Measurements from ENCODE around the gene PDPR.
"Not testable (repeated sequence)": the region's sequence is repeated elsewhere in the genome, so short reads cannot be mapped to it uniquely, and the experiment has no call there.

The PDPR gene

DNA sequence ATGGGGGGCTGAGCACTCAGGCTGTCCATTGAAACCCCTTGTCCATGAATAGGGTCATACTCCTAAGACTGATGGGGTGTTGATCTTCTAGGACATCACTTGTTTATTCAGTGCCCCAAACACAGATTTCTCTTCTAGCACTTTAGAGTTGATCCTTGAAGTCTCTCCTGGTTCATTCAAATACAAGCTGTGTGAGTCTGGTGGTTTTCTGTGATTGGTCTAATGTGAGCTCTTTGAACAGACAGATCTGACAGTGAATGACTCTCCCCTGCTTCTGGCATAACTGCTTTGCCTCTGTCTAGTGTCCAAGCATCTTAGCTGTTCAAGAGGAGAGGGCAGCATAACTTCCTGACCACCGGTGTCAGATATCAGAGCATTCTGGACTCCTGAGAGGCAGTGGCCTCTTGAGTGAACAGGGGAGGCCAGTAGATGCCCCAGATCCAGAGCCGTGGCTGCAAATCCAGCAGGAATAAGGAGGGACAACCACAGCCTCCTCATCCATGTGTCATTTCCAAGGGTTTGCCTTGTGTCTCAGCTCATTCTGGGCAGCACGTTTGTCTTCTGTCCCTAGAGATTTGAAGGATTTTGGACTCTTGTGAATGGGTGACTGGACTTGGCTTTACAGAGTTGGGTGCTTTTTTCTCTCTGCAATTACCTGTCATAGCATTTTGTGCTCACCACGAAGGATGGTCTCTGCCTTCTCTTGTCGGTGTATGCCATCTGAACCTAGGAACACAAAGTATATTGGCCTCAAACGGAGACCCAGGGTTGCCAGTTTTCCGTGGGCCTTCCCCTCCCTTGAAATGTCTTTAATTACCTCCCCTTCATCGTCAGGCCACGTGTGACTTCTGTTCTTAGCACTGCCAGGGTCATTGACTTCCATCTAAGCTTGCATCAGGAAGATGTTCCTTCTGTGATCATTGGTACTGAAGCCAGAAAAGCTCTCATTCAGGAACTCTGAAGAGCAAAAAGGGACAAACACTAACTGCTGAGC lies 45.5 kb downstream of the PDPR start:
- DNase-seq (ENCODE audit: extremely low spot score, insufficient read length, low read depth) = no peak

GRCh38 chr16:70160388-70160787 lies 46.3 kb downstream of the PDPR start:
- DNase-seq (ENCODE audit: extremely low spot score, insufficient read length, low read depth) (no peak), FAIRE-seq (no peak)

More for the DNA sequence above, 45.5 kb downstream of the PDPR start:
- FAIRE-seq = no peak

GRCh38 chr16:70160821-70161220 lies 46.7 kb downstream of the PDPR start:
- no peak for FAIRE-seq
- no peak for DNase-seq (ENCODE audit: extremely low spot score, insufficient read length, low read depth)

DNA sequence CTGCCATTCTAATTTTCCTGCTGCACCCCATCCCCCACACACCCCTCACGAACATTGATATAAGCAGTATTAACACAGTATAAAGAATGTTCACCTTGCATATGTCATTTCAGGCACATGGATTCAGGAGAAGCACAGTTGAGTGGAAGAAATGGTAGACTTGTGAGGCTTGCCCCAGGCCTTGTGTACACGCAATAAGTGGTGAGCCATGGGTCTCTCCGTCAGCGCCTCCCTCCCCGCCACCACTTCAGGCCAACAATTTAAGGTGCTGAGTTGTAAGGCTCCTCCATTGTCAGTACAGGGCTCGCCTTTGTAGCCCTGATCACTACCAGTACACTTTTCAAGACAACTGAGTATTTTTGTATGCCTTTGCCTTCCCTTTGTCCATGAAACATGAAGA lies 47.2 kb downstream of the PDPR start:
- FAIRE-seq = no peak
- no peak for DNase-seq (ENCODE audit: extremely low spot score, insufficient read length, low read depth)

- FAIRE-seq (no peak), DNase-seq (ENCODE audit: extremely low spot score, insufficient read length, low read depth) (no peak)
Observed at GRCh38 chr16:70162041-70162451, 47.9 kb downstream of the PDPR start.

DNA sequence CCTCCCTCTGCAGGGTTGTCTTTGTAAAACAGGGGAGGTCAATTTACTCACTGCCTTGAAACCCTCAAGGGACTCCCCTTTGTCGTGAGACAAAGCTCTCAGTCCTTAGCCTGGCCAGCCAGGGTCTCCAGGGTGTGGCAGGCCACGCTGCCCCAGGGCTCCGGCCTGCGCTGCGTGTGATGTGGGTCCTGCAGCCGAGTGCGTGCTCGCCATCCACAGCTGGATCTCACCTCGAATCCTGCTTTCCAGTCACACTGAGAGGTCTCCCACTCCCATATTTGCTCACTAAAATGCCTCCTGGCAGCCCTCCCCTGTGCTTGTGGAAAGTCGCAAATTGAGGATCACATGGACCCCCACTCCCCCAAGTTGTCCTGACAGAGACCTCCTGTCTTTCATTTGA lies 49.5 kb downstream of the PDPR start:
- no peak for DNase-seq (ENCODE audit: extremely low spot score, insufficient read length, low read depth)
- FAIRE-seq = no peak

- not testable (repeated sequence) for FAIRE-seq; DNase-seq (ENCODE audit: extremely low spot score, insufficient read length, low read depth)
Observed at GRCh38 chr16:70166688-70167087, 52.6 kb downstream of the PDPR start.

GRCh38 chr16:70173212-70173837 lies 59.2 kb downstream of the PDPR start, which contains the start of gene CLEC18C:
Gene CLEC18C (plus strand): TSS chr16:70173787. CDS start chr16:70174279, 492 bp downstream.
- DNase-seq (ENCODE audit: extremely low spot score, insufficient read length, low read depth); FAIRE-seq: not testable (repeated sequence)

- not testable (repeated sequence) for FAIRE-seq; DNase-seq (ENCODE audit: extremely low spot score, insufficient read length, low read depth)
Observed at GRCh38 chr16:70173916-70174315, 59.8 kb downstream of the PDPR start.

DNA sequence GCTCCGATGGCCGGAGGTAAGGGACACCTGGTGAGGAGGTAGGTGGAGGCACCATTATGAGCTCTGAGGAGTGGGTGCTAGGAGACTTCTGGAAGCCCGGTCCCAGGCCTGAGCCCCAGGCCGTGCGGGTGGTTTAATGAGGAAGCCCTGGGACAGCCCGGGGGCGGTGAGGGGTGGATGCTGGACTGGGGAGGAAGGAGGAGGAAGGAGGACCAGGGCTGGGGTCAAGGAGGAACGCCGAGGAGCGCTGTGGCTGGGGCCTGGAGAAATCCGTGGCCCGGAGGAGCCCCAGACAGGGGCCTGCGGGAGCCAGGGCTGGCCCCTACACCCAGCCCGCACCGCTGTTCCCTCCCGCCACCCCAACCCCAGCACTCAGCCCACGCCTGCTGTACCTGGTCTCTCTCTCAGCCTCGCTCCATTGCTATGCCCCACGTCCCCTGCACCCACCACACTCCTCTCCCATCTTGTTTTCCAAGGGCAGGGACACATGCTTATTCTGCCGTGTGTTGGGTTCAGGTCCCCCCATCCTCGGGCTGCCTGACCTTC lies 60.3 kb downstream of the PDPR start:
- not testable (repeated sequence) for FAIRE-seq; DNase-seq (ENCODE audit: extremely low spot score, insufficient read length, low read depth)

DNA sequence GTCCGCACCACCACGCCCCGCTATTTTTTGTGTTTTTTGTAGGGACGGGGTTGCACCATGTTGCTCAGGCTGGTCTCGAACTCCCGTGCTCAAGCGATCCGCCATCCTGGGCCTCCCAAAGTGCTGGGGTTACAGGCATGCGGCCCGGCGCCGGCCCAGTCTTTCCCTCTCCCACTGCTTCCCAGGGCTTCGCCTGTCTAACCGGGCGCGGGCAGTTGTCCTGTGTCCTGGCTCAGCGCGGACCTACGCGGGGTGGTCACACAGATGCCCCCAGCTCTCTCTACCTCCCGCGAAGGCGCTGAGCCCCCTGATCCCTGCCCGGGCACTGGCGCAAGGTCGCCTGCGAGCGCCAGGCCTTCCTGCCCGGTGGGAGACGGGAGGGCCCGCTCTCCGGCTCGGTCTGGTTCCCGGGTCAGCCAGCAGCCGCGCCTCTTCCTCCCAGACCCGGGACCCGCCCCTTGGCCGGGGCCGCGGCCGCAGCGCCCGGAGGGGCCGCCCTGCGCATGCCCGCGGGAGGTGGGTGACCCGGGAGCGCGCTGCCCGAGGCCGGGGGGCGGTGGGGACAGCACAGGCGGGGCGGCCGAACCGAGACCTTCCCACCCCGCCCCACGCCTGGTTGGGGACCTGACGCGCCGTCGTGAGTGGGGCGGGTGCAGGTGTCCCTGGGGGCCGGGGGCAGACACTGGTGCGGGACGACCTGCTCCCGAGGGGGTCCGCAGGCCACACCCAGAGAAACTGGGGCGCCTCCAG lies 73.9 kb downstream of the PDPR start:
- FAIRE-seq; DNase-seq (ENCODE audit: extremely low spot score, insufficient read length, low read depth): not testable (repeated sequence)

GRCh38 chr16:70188608-70188915 lies 74.4 kb downstream of the PDPR start:
- FAIRE-seq; DNase-seq (ENCODE audit: extremely low spot score, insufficient read length, low read depth): not testable (repeated sequence)

DNA sequence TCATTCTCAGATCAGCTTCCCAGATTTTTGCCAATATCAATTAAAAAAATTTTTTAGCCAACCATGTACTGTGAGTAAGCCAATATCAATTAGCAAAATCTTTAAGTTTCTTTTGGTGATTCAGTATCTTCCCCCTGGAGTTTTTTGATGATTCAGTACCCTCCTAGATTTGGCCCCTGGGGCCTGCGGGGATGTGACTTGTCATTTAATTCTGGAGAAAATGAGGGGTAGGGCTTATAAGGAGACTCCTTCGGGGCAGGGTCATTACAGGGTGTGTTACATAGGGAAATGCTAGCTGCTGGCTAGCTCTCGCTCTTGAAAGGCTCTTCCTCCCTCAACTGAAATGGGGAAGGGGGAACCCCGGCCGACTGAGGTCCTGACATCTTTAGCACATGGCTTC lies 76.4 kb downstream of the PDPR start:
- not testable (repeated sequence) for DNase-seq (ENCODE audit: extremely low spot score, insufficient read length, low read depth); FAIRE-seq

GRCh38 chr16:70196683-70197300 lies 82.7 kb downstream of the PDPR start:
- not testable (repeated sequence) for DNase-seq (ENCODE audit: extremely low spot score, insufficient read length, low read depth); FAIRE-seq

DNA sequence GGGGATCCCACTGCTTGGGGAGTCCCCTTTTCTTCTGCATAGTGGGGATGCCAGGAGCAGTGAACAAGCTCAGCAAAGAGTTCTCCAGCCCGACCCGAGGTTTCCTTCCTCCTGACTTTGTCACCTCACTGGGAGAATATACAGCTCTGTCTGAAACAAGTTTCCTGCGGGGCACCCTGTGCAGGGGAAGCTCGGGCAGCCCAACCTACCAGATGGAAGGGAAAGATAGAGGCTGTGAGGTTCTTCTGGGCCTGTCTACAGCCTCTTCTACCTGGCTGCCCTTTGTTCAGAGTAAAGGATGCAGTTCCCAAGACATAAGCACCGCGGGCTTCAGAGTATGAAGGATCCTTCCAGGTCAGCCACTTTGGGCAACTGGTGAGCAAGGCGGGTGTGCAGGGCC lies 83.5 kb downstream of the PDPR start:
- DNase-seq (ENCODE audit: extremely low spot score, insufficient read length, low read depth) = not testable (repeated sequence)

GRCh38 chr16:70198230-70198629 lies 84.1 kb downstream of the PDPR start:
- not testable (repeated sequence) for DNase-seq (ENCODE audit: extremely low spot score, insufficient read length, low read depth); FAIRE-seq

More for the DNA sequence above, 83.5 kb downstream of the PDPR start:
- FAIRE-seq = not testable (repeated sequence)

DNA sequence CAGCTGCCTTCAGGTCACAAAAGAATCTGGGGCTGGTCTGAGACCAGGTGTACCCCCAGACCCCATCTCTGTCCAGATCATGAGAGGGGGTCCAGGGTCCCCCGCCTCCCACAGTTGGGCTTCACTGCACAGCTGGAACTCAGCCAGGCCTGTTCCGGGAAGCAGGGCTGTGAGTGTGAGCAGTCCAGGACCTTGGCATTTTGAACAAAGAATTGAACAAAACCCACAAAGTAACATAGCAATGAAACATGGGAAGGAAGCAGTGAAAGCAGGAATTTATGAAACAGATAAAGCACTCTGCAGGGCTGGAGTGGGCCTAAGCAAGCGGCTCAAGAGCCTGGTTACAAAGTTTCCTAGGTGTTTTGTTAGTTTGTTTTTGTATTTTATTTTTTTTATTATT lies 84.5 kb downstream of the PDPR start:
- not testable (repeated sequence) for FAIRE-seq; DNase-seq (ENCODE audit: extremely low spot score, insufficient read length, low read depth)

GRCh38 chr16:70199170-70199569 lies 85.0 kb downstream of the PDPR start:
- not testable (repeated sequence) for DNase-seq (ENCODE audit: extremely low spot score, insufficient read length, low read depth)

GRCh38 chr16:70200063-70200462 lies 85.9 kb downstream of the PDPR start:
- FAIRE-seq; DNase-seq (ENCODE audit: extremely low spot score, insufficient read length, low read depth): not testable (repeated sequence)

More at GRCh38 chr16:70199170-70199569, 85.0 kb downstream of the PDPR start:
- not testable (repeated sequence) for FAIRE-seq
